Measurements from ENCODE around the gene CTSH.

Gene CTSH, protein sequence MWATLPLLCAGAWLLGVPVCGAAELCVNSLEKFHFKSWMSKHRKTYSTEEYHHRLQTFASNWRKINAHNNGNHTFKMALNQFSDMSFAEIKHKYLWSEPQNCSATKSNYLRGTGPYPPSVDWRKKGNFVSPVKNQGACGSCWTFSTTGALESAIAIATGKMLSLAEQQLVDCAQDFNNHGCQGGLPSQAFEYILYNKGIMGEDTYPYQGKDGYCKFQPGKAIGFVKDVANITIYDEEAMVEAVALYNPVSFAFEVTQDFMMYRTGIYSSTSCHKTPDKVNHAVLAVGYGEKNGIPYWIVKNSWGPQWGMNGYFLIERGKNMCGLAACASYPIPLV

DNA sequence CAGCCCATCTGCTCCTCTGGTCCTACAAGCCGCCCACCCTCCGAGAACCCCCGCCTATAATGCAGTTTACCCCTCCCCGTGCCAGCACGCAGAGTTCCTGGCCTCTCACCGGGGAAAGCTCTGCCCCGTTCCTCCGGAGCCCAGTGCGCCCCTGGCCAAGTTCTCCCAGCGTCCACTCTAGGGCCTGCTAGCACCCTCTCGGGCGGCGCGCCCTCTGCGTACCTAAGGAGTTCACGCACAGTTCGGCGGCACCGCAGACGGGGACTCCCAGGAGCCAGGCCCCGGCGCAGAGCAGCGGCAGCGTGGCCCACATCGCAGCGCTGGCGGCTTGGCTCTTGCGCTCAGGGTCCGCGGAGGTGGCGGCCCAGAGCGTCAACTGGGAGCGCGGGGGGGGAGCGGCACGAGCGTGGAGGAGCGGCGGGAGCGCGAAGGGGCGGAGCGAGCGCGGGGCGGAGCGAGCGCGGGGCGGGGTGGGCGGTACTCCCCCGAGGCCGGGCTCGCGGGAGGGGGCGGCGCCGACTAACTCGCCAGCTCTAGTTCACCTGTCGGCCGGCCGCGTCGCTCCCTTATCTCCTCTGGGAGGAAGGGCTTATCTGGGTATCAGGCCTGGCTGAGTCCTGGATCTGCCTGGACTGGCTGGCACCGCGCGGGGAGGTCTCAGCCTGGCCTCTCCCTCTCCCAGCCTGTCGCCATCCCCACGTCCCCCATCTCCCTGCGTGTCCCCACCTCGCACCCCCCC is at the start of gene CTSH:
TSS of gene CTSH (minus strand) at position 378 of the 739 bp plus-strand sequence. CDS start at position 313, 65 bp downstream.
- peak; percentile 84 for DNase-seq (ENCODE audit: low spot score)

DNA sequence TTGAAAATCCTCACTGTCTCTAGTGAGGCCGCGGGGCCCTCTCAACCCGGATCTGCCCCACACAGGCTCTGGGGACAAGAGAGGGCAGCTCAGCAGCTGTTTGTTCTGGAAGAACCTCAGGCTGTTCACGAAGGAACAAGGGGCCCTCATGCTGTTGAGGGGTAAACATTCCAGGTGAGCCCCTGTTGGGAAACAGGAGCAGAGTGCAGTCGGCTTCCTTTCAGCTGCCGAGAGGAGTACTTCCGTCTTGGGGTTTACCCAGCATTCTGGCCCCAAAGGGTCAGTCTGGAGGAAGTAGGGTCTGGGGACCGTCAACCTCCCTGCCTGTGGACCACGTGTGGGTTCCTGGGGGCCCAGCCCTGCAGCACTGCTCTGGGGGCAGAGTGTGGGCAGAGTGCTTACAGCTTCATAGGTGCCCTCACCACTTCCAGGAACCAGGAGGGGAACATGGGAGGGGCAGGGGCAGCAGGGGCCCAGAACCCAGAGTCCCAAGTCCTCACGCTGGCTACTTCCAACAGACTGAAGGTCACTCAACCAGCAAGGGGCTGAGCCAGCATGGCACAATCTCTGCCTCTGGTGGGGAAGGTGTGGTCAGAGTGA is 49.2 kb upstream of the CTSH start:
- DNase-seq (ENCODE audit: low spot score): no peak

DNA sequence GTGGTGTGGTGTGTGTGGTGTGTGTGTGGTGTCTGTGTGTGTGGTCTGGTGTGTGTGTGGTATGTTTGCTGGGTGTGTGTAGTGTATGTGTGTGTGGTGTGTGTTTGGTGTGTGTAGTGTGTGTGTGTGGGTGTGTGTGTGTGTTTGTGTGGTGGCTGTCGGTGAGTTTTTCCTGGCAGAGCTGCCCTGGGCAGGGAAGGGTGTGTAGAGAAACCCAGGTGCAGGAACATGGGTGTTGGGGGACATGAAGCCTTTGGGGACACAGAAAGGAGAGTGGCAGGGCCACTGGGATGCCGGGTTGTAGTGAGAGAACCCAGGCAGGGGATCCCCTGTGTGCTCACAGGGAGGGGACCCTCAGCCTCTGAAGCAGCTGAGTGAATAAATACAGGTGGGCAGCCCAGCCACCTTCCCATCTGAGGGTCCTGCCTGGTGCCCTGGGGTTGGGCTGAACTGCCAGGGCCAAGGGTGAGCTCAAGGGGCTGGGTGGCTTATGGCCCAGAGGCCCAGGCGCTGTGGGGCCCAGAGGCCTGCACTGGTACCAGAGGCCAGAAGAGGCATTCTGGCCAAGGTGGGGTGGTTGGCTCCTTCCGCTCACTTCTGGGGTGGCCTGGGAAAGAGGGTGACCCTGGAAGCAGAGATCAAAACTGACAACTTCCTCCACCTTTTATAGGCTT is 48.5 kb upstream of the CTSH start:
- DNase-seq (ENCODE audit: low spot score): no peak

DNA sequence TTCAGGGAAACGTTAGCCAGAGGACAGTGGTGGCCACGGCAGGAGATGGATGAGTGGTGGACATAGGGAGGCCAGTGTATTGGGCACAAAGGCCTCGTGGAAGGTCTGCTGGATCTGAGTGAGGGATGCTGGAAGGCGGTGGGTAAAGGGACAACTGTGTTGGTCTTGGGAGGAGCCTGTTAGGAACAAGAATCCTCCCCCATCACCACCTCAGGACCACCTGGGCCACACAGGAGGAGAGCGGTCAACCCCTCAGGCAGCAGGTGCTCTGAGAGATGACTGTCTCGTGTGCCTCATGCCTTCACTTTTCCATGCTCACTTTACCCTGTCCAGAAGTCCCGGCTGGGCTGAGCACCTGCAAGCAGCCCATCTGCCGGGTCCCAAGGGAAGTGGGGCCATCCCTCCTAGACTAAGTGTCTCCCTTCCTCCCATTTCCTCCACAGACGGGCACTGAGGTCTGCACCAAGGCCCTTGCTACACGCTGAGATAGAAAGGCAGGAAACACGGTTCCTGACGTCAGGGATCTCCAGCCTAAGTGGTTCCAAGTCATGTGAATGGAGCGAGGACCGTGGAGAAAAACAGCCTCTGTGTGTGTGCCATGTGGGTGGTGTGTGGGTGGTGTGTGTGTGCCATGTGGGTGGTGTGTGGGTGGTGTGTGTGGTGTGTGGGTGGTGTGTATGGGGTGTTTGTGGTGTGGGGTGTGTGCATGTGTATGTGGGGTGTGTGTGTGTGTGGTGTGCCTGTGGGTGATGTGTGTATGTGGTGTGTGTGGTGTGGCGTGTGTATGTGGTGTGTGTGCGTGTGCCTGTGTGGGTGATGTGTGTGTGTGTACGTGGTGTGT is 47.8 kb upstream of the CTSH start:
- DNase-seq (ENCODE audit: low spot score): peak; percentile 40

DNA sequence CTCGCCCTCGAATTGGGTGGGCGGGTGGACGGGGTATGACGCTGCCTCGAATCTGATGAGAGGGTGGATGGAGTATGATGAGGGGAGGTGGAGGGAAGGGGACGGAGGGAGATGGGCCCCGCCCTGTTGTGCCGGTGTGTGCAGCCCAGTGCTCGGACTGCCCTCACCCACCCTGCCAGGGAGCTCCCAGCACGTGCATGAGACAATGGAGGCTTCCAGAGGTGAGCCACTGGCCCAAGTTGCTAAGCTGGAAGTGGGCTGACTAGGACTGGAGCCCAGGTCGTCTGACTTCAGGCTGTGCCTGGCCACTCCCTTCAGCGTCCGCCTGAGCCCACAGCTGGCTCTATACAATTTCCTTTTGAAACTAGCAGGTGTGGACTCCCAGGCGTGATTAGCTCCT is 47.0 kb upstream of the CTSH start:
- DNase-seq (ENCODE audit: low spot score): no peak

DNA sequence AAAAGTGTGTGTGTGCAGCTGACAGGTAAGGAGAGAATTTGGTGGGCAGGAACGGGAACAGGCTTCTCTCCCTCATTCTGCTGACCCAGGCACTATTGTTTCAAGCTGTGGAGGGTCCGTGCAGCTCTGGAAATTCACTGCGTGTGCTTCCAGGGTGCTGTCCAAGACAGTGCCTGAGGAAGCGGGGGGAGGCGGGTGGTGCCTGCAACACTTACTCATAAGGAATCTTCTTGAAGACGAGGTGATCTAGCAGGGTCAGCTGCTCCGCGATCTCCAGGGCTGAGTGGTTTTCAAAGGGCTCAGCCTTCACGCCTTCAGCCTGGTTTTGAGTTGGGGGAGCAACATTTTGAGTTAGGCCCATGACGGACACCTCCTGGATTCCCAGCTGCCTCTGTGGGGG is 46.6 kb upstream of the CTSH start:
- no peak for DNase-seq (ENCODE audit: low spot score)

DNA sequence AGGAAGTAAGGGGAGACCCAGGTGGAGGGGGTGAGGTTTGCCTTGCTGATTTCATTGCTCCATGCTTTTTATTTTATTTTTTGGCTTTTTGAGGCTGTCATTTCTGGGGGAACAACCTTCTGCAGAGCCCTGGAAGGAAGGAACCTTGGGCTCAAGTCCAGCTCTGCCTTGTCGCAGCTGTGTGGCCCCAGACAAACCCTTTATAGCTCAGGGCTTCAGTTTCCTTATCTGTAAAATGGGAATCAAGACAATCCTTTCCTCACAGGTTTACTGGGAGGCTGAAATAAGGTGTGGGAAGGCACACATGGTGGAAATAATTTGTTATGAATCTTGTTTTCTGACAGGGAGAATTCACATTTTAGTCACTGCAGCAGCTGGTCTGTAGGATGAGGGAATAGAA is 45.4 kb upstream of the CTSH start:
- no peak for DNase-seq (ENCODE audit: low spot score)

DNA sequence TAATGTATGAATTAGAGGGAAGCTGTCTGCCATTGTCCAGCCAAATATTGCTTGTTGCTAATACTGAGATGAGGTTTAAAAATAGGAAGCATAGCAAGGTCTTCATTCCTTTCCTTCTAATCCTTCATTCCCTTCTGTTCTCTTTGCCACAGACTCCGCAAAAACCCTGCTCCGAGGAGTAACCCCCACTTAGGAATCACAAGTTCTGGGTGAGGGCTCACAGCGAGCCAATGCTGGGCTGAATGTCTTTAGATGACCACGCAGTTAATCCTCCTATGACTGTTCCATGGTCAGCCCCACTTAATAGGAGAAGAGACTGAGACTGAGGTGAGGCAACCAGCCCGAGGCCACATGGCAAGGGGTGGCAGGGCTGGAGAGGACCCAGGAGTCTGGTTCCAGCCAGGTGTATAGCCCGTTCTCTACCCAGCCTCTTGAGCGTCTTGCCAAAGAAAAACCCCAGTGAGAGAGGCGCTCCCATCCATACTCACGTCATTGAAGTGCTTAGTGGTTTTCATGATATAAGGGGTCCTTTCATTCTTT is 44.9 kb upstream of the CTSH start:
- DNase-seq (ENCODE audit: low spot score): no peak

DNA sequence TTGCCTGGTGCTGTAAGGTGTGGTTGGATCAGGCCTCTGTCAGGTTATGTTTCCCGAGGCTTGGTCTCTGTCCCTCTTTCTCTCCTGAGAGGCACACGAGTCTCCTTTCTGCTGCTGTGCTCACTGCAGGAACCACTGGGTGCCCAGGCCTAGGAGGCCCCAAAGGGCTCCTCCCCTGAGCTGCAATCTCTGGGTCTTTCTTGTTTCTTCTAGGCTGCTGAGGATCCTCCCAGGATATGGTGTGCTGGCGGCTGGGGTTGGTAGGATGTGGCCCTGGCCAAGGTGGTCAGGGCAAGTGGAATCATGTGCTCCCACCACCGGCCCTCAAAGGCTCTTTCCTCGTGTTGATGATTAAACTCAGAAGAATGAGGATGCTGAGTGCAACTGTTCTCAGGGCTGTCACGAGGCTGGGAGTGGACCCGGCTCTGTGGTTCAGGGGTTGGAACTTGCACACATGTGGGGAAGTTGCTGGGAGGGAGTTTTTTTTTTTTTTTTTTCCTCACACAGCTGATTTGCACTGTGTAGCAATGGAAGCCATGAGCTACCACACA is 43.6 kb upstream of the CTSH start:
- peak; percentile 69 for DNase-seq (ENCODE audit: low spot score)

DNA sequence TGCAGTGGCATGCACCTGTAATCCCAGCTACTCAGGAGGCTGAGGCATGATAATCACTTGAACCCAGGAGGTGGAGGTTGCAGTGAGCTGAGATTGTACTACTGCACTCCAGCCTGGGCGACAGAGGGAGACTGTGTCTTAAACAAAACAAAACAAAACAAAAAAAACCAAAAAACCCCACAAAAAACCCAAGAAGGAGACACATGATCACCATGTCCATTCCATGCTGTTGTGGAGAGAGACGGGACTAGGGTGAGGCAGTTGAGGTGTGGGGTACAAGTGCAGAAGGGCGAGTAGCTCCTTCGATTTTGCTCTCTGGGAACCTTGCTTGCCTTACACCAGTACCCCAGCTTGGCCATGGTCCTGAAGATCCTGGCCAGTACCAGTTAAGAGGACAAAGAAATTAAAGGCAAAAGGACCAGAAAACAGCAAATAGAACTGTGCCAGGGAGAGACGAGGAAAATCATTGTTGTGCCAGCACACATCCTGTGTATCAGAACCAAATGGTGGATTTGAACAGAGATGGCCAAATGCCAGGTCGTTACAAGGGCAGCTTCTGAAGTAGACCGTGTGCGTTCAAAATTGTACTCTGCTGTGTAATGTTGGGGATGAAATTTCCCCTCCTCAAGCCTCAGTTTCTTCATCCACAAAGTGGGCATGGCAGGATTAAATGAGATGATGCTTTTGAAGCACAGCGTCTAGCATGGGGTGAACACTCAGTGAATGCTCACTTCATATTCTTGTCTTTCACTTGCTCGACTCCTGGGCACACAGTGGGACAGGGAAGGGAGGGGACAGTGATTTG is 42.9 kb upstream of the CTSH start:
- DNase-seq (ENCODE audit: low spot score): no peak

DNA sequence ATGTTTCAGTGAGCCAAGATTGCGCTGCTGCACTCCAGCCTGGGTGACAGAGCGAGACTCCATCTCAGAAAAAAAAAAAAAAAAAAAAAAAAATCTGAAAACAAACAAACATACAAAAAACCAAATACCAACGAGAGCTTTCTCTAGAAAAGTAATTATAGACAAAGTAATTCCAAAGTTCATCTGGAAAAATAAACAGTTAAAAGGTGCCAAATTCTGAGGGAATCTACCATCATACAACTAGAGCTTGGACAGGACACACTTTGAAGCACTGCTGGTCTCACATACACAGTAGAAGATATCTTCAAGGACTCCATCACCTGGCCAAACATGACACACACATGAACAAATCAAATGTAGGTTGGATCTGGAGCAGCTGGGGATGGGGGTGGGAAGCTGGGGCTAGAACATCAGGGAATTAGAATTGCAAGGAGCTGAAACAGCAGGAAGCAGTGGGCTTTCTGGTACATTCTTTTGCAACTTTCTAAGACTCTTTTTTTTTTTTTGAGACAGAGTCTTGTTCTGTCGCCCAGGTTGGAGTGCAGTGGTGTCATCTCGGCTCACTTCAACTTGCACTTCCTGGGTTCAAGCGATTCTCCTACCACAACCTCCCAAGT is 41.1 kb upstream of the CTSH start:
- no peak for DNase-seq (ENCODE audit: low spot score)

DNA sequence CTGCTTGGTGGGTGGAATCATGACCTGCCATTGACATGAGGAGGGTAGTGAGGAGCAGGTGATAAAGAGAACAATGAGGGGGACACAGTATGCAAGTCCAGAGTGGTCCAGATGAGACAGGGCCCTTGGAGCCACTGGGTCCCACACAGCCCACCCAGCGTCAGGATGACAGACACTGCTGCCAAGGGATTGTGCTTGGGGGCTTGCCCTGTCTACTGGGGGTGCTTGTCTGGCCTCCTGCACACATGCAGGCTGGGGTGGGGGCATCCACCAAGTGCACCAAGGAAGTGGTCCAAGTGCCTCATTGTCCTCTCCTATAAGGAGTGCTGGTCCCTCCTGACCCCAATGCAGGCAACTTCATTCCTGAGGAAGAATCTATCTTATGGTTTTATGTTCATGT is 39.2 kb upstream of the CTSH start:
- no peak for DNase-seq (ENCODE audit: low spot score)

DNA sequence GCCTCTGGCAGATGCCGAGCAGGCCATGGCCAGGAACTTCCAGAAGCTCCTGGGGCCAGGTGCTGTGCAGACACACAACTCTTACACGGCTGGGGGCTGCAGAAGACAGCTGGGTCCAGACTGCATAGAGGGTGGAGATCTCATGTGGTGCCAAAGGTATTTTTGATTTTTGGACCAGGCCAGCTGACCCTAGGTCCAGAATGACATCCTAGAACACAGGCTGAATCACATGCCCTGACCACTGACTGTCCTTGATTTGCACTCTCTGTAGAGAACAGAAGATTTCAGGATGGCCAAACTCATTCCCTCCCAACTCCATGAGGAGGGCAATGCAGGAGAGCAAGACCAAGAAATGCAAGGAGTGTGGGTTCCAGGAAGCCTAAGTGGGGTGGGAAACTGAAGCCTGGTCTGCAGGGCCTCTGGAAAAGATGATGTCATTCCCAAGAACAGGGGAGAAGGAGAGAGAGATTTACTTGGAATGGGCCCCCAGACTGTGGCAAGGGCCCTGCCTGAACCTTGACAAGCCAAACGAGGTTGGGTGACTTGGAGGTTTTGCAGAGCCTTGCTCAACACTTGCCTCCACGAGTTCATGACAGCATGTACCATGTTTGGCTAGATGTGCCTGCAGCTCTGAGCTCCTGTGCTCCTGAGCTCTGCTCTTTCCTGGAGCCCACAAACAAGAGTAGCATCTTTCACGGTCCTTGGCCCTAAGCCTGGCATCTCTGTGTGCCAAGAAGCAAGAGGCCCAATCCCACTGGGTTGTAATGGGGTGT is 38.5 kb upstream of the CTSH start:
- DNase-seq (ENCODE audit: low spot score): no peak

DNA sequence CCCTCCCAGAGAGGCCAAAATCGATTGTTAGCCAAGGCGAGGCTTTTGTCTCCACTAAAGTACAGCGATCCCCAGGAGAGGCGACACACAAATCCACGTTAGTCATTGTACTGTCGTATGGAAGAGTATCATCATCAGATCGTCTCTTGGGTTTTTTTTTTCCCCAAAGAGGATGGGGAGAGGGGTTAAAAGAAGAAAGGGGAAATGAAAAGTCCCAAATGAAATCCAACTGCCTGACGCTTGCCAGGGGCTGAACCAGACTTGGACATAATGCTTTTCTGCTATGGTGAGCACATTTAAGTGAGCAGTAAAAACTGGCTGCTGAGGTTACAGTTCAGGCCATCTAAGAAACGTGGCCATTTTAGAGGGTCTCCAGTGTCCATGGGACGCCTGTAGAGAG is 37.9 kb upstream of the CTSH start:
- no peak for DNase-seq (ENCODE audit: low spot score)

DNA sequence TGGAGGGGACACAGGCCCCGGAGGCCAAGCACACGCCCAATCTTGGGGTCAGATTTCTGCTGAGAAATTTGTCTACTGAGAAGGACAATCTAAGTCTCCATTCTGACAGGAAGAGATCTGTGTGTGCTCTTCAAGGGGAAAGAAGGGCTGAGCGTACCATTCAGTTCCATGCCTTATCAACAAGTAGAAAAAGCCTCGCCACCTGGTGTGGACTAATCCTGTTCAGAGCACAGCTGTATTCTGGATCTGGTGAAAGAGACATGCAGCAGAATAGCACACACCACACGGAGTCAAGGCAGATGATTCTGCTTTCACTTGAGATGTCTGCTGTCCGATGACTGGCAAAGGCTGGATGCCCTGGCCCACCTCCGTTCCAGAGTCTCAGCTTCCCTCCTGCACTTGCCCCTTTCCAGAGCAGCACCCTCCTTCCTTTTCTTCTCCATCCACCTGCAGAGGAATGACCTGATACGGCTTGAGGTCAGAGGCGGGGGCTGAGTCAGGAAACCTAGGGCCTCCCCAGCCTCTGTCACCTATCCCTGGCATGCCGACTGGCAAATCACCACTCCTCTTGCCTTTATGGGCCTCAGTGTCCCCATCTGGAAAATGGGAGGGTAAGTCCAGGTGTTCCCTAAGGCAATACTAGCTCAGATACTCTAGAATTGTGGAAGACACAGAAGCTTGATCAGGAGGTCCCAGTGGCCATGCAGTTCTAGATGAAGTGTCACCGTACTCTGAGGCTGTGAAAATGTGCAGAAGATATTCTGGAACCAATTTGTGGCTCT is 36.9 kb upstream of the CTSH start:
- no peak for DNase-seq (ENCODE audit: low spot score)

DNA sequence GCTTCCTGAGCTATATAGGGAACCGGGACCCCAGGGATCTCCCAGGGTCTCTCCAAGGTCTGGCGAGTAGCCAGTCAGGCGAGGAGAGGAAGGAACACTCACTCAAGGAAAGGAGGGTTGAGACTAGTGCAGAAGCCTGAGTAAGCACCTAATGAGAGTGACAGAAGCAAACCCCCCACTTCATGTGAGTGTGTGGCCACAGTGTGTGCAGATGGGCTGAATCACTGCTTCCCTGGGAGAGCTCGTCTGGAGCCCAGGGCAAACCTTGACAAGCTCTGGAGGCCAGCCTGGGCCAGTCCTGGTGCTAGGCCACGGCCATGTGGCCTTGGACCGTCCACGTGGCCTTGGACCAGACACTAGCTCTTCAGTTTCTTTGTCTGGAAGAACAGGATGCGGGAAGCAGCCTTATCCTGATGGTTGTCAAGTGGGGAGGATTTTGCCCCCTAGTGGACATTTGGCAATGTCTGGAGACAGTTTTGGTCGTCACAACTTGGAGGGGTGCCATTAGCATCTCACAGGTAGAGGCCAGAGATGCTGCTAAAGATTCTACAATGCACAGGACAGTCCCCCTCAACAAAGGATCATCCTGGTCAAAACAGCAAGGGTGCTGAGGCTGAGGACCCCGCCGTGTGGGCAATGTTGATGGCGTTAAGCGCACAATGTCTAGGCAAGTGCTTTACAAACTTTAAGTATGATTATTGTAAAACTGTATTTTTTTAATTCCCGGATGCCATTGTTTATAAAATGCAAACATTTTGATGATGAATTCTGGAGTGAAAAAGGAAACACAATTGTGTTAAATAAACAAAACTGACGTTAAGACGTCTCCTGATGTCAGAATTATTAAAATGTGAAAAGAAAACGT is 34.8 kb upstream of the CTSH start:
- DNase-seq (ENCODE audit: low spot score): peak; percentile 66

DNA sequence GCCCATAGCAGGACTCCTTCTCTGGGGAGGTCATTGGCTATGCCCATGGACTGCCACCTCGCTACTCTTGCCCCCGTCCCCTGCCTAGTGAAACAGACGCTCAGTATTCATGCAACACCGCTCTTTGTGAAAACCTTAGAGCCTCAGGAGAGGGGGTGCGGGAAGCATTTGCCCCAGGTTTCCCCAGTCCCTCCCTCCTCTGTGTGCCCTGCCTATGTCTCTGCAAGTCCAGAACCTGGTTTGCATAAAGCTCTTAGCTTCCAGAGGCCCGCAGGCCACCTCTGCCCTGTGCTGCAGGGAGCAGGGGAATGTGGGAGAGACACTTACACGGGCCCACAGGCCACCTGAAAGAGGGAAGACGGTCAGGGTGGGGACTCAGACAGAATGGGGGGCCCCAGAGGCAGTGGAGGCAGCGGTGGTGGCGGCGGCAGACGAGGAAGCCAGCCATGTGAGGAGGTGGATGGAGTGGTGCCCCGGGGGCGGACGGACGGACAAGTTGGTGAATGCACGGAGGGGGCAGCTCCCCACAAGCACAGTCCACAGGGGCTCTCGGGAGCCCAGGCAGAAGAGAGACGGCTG is 33.8 kb upstream of the CTSH start:
- no peak for DNase-seq (ENCODE audit: low spot score)

Data from Ammon's horn (tissue), 1 donor.